NCI-H2227 (cell line): ENCODE results near the gene LRGUK.
"Not testable (repeated sequence)": the region's sequence is repeated elsewhere in the genome, so short reads cannot be mapped to it uniquely, and the experiment has no call there.

ENCODE experiments used
- DNase-seq: peaks from one replicate; lab custom pipeline; 2025; ENCODE audit not compliant: unreplicated experiment; lab: John Stamatoyannopoulos, UW

LRGUK gene, protein sequence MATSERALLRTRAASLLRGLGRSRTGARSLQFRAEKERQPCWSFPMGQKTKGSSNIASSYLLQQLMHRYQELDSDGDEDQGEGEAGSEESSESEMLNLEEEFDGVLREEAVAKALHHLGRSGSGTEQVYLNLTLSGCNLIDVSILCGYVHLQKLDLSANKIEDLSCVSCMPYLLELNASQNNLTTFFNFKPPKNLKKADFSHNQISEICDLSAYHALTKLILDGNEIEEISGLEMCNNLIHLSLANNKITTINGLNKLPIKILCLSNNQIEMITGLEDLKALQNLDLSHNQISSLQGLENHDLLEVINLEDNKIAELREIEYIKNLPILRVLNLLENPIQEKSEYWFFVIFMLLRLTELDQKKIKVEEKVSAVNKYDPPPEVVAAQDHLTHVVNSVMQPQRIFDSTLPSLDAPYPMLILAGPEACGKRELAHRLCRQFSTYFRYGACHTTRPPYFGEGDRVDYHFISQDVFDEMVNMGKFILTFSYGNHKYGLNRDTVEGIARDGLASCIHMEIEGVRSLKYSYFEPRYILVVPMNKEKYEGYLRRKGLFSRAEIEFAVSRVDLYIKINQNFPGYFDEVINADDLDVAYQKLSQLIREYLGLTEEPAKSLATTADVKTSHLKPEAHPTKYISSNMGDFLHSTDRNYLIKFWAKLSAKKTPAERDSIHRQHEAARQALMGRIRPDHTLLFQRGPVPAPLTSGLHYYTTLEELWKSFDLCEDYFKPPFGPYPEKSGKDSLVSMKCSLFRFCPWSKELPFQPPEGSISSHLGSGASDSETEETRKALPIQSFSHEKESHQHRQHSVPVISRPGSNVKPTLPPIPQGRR

GRCh38 chr7:134126966-134127848 is at the start of gene LRGUK:
TSS of gene LRGUK (plus strand) at chr7:134127340. CDS start at chr7:134127368, 28 bp downstream.
- DNase-seq = peak; percentile 91

DNA sequence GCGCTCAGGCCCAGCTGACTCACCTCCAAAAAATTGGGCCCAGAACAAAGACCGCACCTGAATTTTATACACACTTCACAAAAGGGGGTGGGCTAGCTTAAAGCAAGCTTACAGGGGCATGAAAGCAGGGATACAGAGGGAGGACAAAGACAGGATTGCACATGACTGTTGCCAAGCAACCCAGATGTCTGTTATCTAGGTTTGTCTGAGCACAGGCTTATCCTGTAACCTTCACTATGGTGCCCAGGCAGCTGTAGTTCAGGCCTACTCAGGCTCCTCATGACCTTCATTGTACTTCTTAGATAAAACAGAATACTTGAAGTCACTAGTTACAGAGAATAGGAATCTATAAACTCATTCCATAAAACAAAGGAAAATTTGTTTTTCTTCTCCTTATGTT is 49.6 kb upstream of the LRGUK start:
- not testable (repeated sequence) for DNase-seq

GRCh38 chr7:134078991-134079390 is 48.1 kb upstream of the LRGUK start:
- DNase-seq = no peak

DNA sequence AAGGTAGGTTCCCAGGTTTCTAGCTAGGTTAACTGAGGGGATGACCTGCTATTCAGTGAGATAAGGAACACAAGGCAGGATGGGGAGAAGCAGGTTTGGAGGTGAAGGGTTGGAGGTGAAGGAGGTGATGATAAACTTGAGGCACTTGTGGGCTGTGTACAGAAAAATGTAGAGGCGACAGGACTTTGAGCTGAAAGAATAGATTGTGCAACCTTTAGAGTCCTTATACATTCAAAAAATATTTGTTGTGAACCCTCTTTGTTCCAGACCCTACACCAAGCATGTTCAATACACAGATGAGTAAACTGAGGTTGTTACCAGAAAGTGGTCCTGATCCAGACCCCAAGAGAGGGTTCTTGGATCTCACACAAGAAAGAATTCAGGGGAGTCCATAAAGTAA is 45.4 kb upstream of the LRGUK start:
- no peak for DNase-seq

GRCh38 chr7:134083766-134084487 is 43.2 kb upstream of the LRGUK start:
- DNase-seq = no peak

- no peak for DNase-seq
These were observed 42.5 kb upstream of the LRGUK start for GRCh38 chr7:134084488-134085144.

DNA sequence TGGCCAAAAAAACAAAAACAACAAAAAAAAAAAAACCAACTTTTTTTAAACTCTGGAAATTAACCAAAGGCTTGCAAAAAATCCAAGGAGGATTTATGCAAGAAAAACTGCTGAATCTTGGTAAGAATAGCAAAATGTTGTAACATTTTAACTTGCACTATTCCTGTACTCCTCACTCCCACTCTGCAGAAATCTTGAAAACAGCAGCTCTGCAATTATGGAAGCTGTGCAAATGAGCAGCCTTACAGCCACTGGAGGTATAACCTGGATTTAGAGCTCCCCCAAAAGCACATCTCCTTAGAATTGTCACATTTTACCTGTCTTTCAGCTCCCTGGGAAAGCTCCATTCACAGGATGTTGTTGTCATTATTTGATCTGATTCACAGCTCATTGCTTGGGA is 41.8 kb upstream of the LRGUK start:
- no peak for DNase-seq

DNA sequence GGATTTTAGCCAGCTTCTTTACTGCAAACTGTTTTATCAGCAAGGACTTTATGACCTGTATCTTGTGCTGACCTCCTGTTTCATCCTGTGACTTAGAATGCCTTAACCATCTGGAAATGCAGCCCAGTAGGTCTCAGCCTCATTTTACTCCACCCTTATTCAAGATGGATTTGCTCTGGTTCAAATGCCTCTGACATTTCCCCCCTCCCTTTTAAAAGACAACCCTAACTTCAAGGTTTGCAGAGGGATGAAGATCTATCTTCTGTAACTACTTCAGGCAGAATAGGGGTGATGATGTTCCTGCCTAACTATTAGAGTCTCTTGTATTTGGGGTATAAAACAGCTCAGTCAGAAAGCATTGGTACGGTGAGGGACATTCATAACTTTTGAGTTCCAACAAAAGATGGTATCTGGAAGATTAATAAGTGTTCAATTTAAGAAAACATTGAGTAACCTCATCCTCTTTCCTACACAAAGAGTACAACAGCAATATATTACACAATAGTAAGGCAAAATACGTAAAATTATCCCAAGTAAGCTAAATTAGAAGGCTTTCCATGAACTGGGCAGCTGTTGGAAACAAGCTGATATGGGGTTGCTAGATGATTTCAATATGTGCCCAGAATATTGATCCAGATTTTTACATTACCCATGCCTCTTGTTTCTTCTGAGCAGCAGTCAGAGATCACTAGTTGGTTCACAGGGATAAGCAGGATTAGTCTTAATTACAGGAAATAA is 40.0 kb upstream of the LRGUK start:
- DNase-seq = no peak

GRCh38 chr7:134088199-134088598 is 38.9 kb upstream of the LRGUK start:
- no peak for DNase-seq

DNA sequence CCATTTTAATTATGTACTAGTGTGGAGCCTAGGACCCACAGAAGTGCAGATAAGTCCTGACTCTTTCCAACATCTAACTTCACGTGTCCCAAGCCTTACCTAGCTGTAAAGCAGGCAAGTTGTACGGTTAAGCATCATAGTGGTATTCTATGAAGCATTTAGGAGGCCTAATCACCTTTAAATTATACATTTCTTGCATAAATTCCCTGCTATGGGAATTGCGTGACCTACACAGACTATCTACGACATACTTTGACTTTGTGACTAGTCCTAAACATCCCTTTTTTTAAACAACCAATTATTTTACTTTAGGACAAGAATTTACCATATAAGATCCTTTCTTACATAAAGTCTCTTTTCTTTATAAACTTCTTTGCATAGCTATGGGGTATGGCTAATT is 37.7 kb upstream of the LRGUK start:
- peak; percentile 17 for DNase-seq

GRCh38 chr7:134098072-134098471 is 29.1 kb upstream of the LRGUK start:
- no peak for DNase-seq

GRCh38 chr7:134101716-134102115 is 25.4 kb upstream of the LRGUK start:
- no peak for DNase-seq

DNA sequence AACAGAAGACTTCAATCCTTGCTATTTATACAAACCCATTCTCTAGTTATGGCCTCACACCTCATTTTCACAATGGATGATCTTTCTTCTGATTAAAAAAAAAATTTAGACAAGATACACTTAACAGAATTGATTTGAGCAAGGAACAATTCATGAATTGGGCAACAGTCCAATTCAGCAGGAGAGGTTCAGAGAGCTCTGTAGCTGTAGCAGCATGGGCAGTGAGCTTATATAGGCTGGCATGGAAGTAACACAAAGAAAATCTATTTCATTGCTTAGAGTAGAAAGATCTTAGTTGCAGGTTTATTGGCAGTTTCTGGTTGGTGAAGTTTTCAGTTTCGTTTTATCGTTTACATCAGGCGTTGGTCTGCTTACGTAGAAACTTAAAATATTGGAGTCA is 23.0 kb upstream of the LRGUK start:
- no peak for DNase-seq

GRCh38 chr7:134105841-134106240 is 21.3 kb upstream of the LRGUK start:
- no peak for DNase-seq

DNA sequence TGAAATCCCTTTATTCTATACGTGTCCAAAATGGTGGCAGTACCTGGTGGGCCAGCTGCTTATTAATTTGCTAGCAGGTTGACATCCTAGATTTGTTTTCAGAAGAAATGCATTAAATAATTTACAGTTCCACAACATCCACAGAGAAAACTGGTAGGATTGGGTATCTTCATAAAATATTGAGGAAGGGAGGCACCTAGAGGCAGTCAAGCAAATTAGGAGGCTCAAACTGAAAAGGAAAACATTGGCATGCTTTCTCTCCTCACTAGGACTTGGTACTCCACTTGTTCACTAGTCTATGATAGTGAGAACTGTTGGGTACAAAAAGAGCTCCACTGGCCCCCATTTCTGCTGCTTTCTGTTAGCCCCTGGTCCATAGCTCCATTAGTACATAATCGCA is 18.3 kb upstream of the LRGUK start:
- no peak for DNase-seq

DNA sequence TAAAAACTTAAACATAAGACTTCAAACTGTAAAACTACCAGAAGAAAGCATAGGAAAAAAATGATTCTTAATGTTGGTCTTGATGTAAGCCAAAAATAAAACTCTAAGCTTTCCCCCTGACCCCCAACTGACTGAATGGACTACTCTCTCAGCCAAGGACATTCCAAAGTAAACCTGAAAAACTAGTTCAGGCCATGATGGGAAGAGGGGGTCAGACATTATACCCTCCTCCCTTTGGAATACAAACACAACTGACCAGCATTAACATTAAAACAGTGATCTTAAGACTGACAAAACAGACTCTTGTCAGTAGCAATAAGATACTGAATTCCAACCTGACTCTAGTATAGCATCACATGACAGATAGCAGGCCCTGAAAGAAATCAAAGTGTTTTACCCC is 13.5 kb upstream of the LRGUK start:
- DNase-seq = no peak

GRCh38 chr7:134114992-134115391 is 12.1 kb upstream of the LRGUK start:
- no peak for DNase-seq

- no peak for DNase-seq
These were observed 6.7 kb upstream of the LRGUK start for GRCh38 chr7:134120405-134120804.

- no peak for DNase-seq
These were observed 5.5 kb upstream of the LRGUK start for GRCh38 chr7:134121632-134122139.
